HG03196 (cell line): ENCODE measurements around the gene ZSCAN23.
"Not testable (repeated sequence)": the region's sequence is repeated elsewhere in the genome, so short reads cannot be mapped to it uniquely, and the experiment has no call there.

Experiments
- ATAC-seq: cut with Tn5 transposase; IDR thresholded peaks from one replicate; pipeline ENCODE4 v1.9.1; 2021; ENCODE audit not compliant: unreplicated experiment

Gene ZSCAN23

GRCh38 chr6:28443112-28443773 is at the start of gene ZSCAN23:
ZSCAN23 (minus strand) TSS chr6:28443491; CDS start chr6:28436266, 7,225 bp downstream.
- peak; percentile 94 for ATAC-seq

GRCh38 chr6:28491984-28492317 is 48.7 kb upstream of the ZSCAN23 start:
- no peak for ATAC-seq

GRCh38 chr6:28490205-28490890 is 47.1 kb upstream of the ZSCAN23 start:
- no peak for ATAC-seq

- ATAC-seq = peak; percentile 71
These were observed 46.3 kb upstream of the ZSCAN23 start for GRCh38 chr6:28489366-28490204.

GRCh38 chr6:28488916-28489365 is 45.6 kb upstream of the ZSCAN23 start:
- no peak for ATAC-seq

- no peak for ATAC-seq
These were observed 43.9 kb upstream of the ZSCAN23 start for GRCh38 chr6:28486988-28487742.

GRCh38 chr6:28486533-28486932 is 43.2 kb upstream of the ZSCAN23 start:
- no peak for ATAC-seq

- no peak for ATAC-seq
These were observed 42.2 kb upstream of the ZSCAN23 start for GRCh38 chr6:28485482-28485881.

GRCh38 chr6:28480253-28480932 is 37.1 kb upstream of the ZSCAN23 start:
- ATAC-seq = no peak

GRCh38 chr6:28478518-28478917 is 35.2 kb upstream of the ZSCAN23 start:
- no peak for ATAC-seq

- no peak for ATAC-seq
These were observed 31.3 kb upstream of the ZSCAN23 start for GRCh38 chr6:28474441-28475219.

GRCh38 chr6:28469153-28469745 is 26.0 kb upstream of the ZSCAN23 start:
- not testable (repeated sequence) for ATAC-seq

GRCh38 chr6:28468056-28468455 is 24.8 kb upstream of the ZSCAN23 start:
- no peak for ATAC-seq

GRCh38 chr6:28462401-28462800 is 19.1 kb upstream of the ZSCAN23 start:
- no peak for ATAC-seq

- no peak for ATAC-seq
These were observed 15.3 kb upstream of the ZSCAN23 start for GRCh38 chr6:28458568-28458967.

- no peak for ATAC-seq
These were observed 5.8 kb upstream of the ZSCAN23 start for GRCh38 chr6:28449056-28449455.

GRCh38 chr6:28447512-28447906 is 4.2 kb upstream of the ZSCAN23 start:
- ATAC-seq = not testable (repeated sequence)

- no peak for ATAC-seq
These were observed 3.7 kb upstream of the ZSCAN23 start for GRCh38 chr6:28446818-28447511.

GRCh38 chr6:28444759-28445158 is 1.5 kb upstream of the ZSCAN23 start:
- not testable (repeated sequence) for ATAC-seq
